Umbilical cord (tissue), 2 donors: ENCODE data around the gene CAMLG. TPM values are rescaled to one million over a fixed set of nuclear protein-coding genes. Genes with fewer than 3 reads are reported as not detected.

Experiments
- DNase-seq: peaks from one replicate; pipeline ENCODE4 v3.0.0-alpha.2; 2015; ENCODE audit warnings: low spot score
- total RNA-seq: library from RNA; depleted of rRNA; stranded (reverse); fragments of >200 nt; gene quantifications from one replicate; pipeline ENCODE4 v1.2.3, GENCODE V29; 2014; ENCODE audit warnings: low replicate concordance; ENCODE audit not compliant: insufficient read depth

CAMLG gene
- total RNA-seq, 1 donor from 2014 or later, result 31.1 TPM

DNA sequence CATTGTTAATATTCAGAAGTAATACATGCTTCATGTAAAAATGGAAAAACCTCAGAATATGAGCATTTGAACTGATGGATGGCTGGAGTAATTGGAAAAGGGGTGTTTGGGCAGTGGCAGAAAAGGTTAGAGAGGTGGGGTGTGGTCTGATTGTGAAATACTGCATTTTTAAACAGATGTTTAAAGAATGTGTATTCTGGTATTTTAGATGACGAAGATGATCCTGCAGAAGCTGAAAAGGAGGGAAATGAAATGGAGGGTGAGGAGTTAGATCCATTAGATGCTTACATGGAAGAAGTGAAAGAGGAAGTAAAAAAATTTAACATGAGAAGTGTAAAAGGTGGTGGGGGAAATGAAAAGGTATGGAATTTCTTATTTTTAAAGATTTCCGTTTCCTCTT is 39.0 kb downstream of the CAMLG start:
- no peak for DNase-seq

- DNase-seq, result no peak
Observed at GRCh38 chr5:134784241-134784920, 46.0 kb downstream of the CAMLG start.

DNA sequence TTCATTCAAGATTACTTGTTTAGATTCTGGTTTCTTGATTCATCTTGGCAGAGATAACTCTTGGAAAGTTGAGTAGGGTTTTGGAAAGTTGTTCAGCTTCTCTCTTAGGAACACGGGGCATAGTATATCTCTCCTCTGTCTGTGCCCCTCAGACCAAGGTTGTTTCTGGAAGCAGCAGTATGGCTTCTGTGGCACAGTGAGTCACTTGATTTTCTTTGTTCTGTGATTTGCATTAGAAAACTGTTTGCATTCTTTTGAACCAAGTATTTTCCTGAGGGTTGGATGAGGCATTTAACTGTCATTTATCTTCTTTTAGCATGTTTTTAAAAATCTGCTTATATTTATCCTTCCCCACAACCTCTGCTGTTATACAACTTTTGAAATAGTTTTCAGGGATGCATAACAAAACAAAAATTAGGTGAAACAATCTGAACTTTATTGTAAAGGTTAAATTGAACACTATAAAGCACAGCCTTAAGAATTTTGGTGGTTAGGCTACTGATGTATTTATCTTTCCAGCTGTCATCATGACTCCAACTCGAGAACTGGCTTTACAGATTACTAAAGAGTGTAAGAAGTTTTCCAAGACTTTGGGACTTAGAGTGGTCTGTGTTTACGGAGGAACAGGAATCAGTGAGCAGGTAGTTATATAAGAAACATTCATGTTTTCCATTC is 46.7 kb downstream of the CAMLG start:
- no peak for DNase-seq

GRCh38 chr5:134787692-134788091 is 49.3 kb downstream of the CAMLG start:
- no peak for DNase-seq

DNA sequence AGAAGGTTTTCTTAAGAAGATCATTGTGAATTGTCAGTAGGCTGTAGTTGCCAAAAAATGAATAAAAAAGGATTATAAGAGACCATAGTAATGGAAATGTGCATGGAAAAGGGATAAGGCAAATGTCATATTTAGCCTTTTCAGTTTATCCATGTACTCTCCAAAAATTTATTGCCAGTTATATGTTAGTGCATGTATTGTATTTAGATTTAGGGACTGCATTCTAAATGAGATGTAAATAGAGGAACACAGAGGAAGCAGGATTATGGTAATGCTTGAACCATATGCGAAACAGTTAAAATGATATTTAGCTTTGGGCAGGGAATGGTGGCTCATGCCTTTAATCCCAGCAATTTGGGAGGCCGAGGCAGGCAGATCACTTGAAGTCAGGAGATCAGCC is 53.2 kb downstream of the CAMLG start:
- DNase-seq, result no peak

DNA sequence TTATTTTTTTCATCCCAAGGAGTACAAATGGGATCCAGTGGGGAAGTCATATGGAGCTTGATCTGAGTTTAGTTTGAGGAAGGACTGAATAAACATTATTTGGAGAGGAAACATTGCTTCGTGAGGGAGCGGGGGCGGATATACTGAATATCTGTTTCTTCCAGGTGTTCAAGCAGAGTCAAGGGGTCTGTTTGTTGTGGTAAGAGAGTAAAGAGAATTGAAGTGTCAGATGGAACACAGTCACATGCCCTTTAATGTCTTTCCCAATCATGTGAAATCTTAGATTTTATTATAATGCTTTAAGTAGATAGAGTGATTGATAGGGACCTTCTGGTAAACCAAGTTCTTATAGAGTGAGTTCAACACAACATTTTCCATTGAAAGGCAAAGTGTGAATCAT is 53.9 kb downstream of the CAMLG start:
- DNase-seq, result no peak

GRCh38 chr5:134793111-134793510 is 54.8 kb downstream of the CAMLG start:
- DNase-seq, result no peak

GRCh38 chr5:134794082-134794481 is 55.7 kb downstream of the CAMLG start:
- no peak for DNase-seq

DNA sequence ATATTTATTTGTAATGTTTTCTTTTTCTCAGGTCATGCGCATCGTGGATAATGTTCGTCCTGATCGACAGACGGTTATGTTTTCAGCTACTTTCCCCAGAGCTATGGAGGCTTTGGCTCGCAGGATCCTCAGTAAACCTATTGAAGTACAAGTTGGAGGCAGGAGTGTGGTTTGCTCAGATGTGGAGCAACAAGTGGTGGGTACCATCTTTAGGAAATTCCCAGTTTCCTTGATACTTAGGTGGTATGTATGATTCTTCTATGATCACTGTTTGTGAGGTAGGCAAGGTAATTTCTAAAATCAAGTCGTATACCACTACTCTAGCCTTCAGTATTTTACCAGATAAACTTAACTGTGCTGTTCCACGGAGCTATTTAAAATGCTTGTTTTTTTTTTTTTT is 56.5 kb downstream of the CAMLG start:
- DNase-seq, result no peak

GRCh38 chr5:134798468-134798867 is 60.1 kb downstream of the CAMLG start:
- no peak for DNase-seq

Other genes starting within 250 kb of the CAMLG start
- gene JADE2, start 212.9 kb upstream of the CAMLG start, total RNA-seq, result 22.4 TPM
- 44.3 TPM for gene SAR1B, start 105.7 kb upstream of the CAMLG start, total RNA-seq
- 34.2 TPM for gene SEC24A, start 89.8 kb upstream of the CAMLG start, total RNA-seq
- gene DDX46, start 20.2 kb downstream of the CAMLG start, total RNA-seq, result 32.5 TPM
- gene C5orf24, start 107.4 kb downstream of the CAMLG start, total RNA-seq, result 73.2 TPM
- gene TXNDC15, start 135.8 kb downstream of the CAMLG start, total RNA-seq, result 166 TPM
- gene PCBD2, start 166.6 kb downstream of the CAMLG start, total RNA-seq, result 7.0 TPM
- gene CATSPER3, start 229.4 kb downstream of the CAMLG start, total RNA-seq, result not detected